LNCAP (cell line): Measurements from ENCODE around the gene CHCHD6.

ENCODE experiments used
- TF ChIP-seq, protein P1 (sequence below): fragments of 450-650 bp; IDR thresholded peaks from 2 replicates; pipeline ENCODE4 v1.5.1; 2017; ENCODE audit warnings: mild to moderate bottlenecking

CHCHD6 gene

DNA sequence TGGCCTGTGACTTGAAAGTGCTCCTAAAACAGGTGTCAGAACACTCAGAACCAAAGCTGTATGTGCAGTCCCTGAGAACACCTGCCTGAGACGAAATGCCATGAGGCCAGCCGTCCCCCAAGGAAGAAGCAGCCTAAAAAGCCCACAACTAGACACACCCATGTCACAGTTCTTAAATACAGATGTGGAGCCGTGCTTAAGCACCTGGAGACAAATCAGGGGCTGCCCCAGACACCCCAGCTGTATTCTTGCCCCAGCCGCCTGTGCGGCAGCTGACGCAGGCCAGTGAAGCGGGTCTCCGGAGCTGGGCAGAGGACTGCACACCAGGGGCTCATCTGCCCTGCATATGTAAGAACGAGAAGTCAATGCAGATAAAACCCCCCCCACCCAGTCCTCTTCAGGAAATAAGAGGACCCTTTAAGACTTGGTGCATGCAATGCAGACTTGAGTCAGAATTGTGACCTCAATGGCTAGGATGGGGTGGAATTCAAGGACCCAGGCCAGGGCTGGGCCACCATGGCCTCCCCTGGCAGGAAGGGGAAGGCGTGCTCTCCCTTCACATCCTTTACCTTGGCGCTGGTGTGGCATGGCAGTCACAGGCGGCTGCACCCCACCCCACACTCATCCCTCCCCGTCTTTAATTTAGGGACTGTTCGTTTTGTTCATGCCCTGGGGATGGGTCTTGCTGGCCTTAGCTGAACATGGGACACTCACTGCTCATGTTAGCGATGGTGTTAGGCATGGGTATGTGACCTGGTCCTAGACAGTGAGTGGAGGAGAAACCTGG lies 251.2 kb downstream of the CHCHD6 start:
- TF ChIP-seq, protein P1, sequence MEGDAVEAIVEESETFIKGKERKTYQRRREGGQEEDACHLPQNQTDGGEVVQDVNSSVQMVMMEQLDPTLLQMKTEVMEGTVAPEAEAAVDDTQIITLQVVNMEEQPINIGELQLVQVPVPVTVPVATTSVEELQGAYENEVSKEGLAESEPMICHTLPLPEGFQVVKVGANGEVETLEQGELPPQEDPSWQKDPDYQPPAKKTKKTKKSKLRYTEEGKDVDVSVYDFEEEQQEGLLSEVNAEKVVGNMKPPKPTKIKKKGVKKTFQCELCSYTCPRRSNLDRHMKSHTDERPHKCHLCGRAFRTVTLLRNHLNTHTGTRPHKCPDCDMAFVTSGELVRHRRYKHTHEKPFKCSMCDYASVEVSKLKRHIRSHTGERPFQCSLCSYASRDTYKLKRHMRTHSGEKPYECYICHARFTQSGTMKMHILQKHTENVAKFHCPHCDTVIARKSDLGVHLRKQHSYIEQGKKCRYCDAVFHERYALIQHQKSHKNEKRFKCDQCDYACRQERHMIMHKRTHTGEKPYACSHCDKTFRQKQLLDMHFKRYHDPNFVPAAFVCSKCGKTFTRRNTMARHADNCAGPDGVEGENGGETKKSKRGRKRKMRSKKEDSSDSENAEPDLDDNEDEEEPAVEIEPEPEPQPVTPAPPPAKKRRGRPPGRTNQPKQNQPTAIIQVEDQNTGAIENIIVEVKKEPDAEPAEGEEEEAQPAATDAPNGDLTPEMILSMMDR, result no peak

DNA sequence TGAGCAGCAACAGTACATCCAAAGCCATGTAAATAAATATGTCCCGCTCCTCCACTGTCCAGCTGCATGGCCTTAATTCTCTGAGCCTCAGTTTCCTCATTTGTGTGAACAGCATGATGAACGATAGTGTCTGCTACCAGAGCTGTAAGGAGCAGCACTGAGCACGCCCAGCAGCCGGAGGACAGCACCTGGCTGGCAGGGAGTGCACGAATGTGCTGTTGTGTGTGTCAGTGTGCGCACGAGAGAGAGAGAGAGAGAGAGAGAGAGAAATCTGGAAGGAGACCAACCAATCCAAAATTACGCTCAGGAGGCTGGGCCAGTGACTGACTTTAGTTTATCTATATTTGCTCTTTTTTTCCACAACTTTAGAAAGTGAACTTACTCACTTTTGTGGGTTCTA lies 252.3 kb downstream of the CHCHD6 start:
- TF ChIP-seq, protein P1, result no peak

DNA sequence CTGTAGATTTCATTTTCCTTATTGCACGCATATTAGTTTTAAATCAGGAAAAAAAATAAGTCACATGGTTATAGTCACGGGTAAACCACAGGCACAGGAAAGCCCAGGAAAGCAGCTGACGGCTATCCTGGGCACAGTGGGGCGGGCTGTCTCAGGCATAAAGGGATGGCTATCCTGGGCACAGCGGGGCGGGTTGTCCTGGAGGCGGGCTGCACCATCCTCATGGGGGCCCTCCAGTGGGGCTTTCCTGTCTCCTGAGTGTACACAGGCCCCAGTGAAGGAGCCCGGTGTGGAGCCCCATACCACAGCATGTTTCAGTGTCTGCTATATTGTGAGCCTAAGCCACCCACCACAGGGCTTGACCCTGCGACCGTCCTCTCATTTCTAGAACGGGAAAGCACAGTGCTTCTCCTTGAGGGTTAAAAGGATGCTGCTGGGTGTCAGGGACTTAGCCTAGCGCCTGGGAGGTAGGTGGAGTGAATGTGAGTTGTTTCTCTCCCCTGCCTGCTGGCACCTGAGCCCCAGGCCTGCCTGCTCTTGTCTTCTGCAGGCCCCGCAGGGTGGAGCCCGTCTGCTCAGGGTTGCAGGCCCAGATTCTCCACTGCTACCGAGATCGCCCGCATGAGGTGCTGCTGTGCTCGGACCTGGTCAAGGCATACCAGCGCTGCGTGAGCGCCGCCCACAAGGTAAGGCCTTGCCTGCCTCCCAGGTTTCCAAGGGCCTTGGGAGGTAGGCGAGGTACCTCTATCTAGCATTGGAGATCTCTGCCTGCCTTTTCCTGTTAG lies 253.0 kb downstream of the CHCHD6 start:
- TF ChIP-seq, protein P1, result no peak

DNA sequence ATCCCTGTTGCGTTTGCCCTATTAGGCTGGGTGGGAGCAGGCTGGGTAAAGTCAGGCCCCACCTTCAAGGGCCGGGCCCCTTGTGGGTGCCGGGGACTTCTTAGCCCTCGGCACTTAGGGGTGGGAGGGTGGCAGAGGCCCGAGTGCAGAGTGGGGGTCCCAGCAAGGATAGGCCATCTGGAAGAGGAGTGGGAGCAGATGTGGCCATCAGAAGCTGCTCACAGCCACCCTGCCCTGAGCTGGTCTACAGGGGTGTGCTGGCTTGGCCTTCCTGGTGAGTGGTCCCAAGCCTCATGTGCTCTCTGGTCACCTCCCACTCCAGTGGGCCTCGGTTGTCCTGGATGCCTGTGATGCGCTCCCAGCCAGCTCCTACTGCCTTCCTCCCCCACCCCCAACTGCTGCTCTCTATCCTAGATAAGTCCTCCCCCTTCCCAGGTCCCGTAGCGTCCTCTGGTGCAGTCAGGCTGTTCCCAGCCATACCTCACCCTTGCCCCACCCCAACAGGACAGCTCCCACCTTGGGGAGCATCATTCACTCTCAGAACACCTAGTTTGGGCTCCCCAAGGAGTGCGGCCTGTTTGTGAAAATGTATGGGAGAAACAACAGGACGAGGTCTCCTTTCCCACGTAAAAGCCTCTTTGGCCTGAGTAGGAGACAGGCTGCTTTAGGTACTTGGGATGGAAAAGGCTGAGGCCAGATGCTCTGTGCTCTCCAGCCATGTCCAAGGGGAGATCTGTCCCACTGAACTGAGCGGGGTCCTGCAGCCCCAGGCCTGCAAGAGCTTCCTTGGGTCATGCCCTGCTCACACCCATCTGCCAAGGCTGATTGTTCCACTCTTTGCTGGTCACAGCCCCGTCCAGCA lies 254.0 kb downstream of the CHCHD6 start:
- TF ChIP-seq, protein P1, result no peak

DNA sequence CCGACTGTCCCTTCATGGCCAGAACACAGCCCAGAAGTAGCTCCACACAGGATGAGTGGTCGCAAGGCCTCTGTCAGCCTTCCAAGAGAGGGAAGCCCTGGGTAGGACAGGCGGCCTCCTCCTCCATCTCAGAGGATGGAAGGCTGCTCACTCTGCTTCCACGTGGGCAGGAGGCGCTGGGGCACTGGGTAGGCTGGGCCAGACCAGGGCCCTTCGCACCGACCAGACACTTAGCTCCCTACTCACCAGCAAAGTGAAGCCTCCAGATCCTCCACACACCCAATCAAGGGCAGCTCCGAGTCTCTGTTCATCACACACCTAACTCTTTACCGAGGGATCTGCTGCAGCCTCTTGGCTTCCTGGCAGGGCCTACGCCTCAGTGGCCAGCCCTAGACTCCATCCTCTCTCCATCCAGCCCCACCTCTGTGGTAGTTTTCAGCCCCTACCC lies 254.6 kb downstream of the CHCHD6 start:
- TF ChIP-seq, protein P1, result no peak

DNA sequence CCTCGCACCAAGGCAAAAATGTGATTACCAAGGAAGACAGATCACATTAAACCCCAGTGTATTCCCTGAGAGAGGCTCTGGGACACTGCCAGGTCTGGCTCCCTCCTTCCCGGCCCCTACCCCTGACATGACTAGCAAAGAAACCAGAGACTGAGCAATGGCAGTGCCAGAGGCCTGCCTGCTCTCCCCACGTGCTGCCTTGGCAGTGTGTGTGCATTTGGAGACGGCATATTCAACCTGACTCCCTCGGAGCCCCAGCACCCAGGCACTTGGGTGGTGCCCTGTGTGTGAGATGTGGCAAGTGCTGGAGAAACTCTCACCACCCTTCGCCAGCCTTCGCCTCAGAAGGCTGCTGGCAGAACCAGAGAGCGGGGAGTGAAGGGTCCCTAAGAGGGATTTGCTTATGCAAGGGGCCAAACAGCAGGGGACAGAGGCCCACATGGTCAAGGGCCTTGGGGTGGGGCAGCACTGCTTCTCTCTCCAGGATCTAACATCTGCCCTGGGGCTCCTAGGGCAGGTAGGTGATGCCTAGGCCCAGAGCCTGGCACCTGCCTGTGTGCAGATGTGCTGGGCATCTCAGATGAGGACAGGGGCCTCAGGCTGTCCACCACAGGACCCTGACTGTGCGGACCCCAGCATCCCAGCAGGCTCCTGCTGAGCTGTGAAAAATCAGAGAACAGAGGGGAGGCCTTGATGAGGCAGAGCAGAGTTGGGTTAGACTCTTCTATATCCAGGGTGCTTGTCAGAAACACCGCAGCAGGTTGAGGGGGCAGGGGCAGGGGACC lies 255.3 kb downstream of the CHCHD6 start:
- TF ChIP-seq, protein P1, result no peak
